SU-DHL-6 (cell line): Measurements from ENCODE around the gene MYL10.

Experiments
- H2AFZ ChIP-seq: fragments of 200-600 bp; sonication (generic); 2 replicates; pipeline ENCODE4 v1.6.1; 2014; ENCODE audit warnings: low read depth, mild to moderate bottlenecking, moderate library complexity, mixed read lengths, antibody characterized with exemption, low read length; ENCODE audit not compliant: severe bottlenecking
- H3F3A ChIP-seq: fragments of 200-600 bp; shearing (Covaris generic); 2 replicates; pipeline ENCODE4 v1.6.0; 2016; ENCODE audit warnings: antibody characterized with exemption, mild to moderate bottlenecking; ENCODE audit not compliant: insufficient read depth
- H3K27ac ChIP-seq: fragments of 200-600 bp; sonication (generic); 2 replicates; pipeline ENCODE4 v1.5.1; 2016; ENCODE audit warnings: low read depth, mild to moderate bottlenecking, low read length, moderate library complexity, mixed read lengths
- H3K27me3 ChIP-seq: fragments of 200-600 bp; sonication (generic), shearing (Covaris generic); 2 replicates; pipeline ENCODE4 v1.6.0; 2014; ENCODE audit warnings: mild to moderate bottlenecking, low read length
- H3K36me3 ChIP-seq: fragments of 200-600 bp; sonication (generic); 2 replicates; pipeline ENCODE4 v1.6.1; 2014; ENCODE audit warnings: mild to moderate bottlenecking, low read length, mixed read lengths
- H3K4me2 ChIP-seq: fragments of 300-600, 200-600 bp; shearing (Covaris generic), sonication (generic); 2 replicates; pipeline ENCODE4 v1.6.0; 2014; ENCODE audit warnings: low read length, low read depth, mild to moderate bottlenecking; ENCODE audit not compliant: poor library complexity, severe bottlenecking
- H3K4me3 ChIP-seq: fragments of 200-600 bp; sonication (generic); 2 replicates; pipeline ENCODE4 v1.5.1; 2014; ENCODE audit warnings: antibody characterized with exemption, low read length, mild to moderate bottlenecking, mixed read lengths; ENCODE audit not compliant: insufficient read depth, poor library complexity, severe bottlenecking
- H3K79me2 ChIP-seq: fragments of 200-600 bp; sonication (generic); 2 replicates; pipeline ENCODE4 v1.6.1; 2014; ENCODE audit warnings: mild to moderate bottlenecking, low read length, moderate library complexity; ENCODE audit not compliant: insufficient read depth
- H3K9ac ChIP-seq: fragments of 200-600 bp; sonication (generic); 2 replicates; pipeline ENCODE4 v1.7.0; 2014; ENCODE audit warnings: mild to moderate bottlenecking, low read length
- H3K9me2 ChIP-seq: fragments of 200-600 bp; sonication (generic); replicated peaks from 2 replicates; pipeline ENCODE4 v1.6.1; 2014; ENCODE audit warnings: low read length; ENCODE audit not compliant: insufficient read depth
- H3K9me3 ChIP-seq: fragments of 200-600 bp; sonication (generic); 2 replicates; pipeline ENCODE4 v1.6.1; 2014; ENCODE audit warnings: low read length, mixed read lengths; ENCODE audit not compliant: insufficient read depth
- H4K20me1 ChIP-seq: fragments of 200-600 bp; sonication (generic); 2 replicates; pipeline ENCODE4 v1.6.1; 2014; ENCODE audit warnings: low read depth, mild to moderate bottlenecking, antibody characterized with exemption, low read length, moderate library complexity, mixed read lengths
- EZH2phosphoT487 ChIP-seq: fragments of 200-600 bp; sonication (generic), shearing (Covaris generic); conservative IDR thresholded peaks from 2 replicates; pipeline ENCODE4 v1.6.1; 2018; ENCODE audit warnings: mild to moderate bottlenecking, antibody characterized with exemption, low read length, moderate library complexity, mixed read lengths
- TF ChIP-seq, protein P1 (sequence below): fragments of 200-600 bp; sonication (generic); IDR thresholded peaks from one replicate; pipeline ENCODE4 v1.5.1; 2017; ENCODE audit warnings: antibody characterized with exemption, mild to moderate bottlenecking, low read length, moderate library complexity; ENCODE audit not compliant: insufficient read depth, poor library complexity, severe bottlenecking

The MYL10 gene

DNA sequence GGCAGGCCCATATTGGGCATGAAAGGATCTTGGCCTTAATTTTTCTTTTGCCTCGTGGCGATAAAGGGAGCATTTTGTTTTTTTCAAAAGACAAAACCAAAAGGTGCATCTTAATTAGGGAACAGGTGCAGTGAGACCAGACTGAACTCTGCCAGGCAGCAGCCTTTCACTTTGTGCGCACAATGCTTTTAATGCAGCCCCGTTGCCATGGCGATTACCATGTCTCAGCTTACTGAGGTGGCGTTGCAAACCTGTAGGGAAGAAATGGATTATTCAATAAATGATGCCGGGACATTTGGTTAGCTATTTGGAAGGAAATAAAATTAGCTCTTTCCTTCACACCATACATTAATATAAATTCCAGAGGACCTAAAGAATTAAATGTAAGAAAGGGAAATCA, 61.9 kb downstream of the MYL10 start:
- H4K20me1 ChIP-seq = no peaks in the 10 kb centered on the region
- H3K79me2 ChIP-seq = no peaks in the 10 kb centered on the region
- H3F3A ChIP-seq = no peaks in the 10 kb centered on the region
- H3K27ac ChIP-seq = no peak overlapping the region
- H3K9me2 ChIP-seq = no peaks in the 10 kb centered on the region
- no peak overlapping the region for H3K9ac ChIP-seq
- H2AFZ ChIP-seq = no peak overlapping the region
- no peak overlapping the region for H3K4me2 ChIP-seq
- no peak overlapping the region for H3K4me3 ChIP-seq
- no peaks in the 10 kb centered on the region for H3K36me3 ChIP-seq
- H3K27me3 ChIP-seq = peaks cover 13% of the 10 kb centered on the region; the same call in 1 of the 2 replicates
- TF ChIP-seq, protein P1, sequence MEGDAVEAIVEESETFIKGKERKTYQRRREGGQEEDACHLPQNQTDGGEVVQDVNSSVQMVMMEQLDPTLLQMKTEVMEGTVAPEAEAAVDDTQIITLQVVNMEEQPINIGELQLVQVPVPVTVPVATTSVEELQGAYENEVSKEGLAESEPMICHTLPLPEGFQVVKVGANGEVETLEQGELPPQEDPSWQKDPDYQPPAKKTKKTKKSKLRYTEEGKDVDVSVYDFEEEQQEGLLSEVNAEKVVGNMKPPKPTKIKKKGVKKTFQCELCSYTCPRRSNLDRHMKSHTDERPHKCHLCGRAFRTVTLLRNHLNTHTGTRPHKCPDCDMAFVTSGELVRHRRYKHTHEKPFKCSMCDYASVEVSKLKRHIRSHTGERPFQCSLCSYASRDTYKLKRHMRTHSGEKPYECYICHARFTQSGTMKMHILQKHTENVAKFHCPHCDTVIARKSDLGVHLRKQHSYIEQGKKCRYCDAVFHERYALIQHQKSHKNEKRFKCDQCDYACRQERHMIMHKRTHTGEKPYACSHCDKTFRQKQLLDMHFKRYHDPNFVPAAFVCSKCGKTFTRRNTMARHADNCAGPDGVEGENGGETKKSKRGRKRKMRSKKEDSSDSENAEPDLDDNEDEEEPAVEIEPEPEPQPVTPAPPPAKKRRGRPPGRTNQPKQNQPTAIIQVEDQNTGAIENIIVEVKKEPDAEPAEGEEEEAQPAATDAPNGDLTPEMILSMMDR = no peak
- TF ChIP-seq EZH2phosphoT487 = no peak
- H3K9me3 ChIP-seq = no peaks in the 10 kb centered on the region

DNA sequence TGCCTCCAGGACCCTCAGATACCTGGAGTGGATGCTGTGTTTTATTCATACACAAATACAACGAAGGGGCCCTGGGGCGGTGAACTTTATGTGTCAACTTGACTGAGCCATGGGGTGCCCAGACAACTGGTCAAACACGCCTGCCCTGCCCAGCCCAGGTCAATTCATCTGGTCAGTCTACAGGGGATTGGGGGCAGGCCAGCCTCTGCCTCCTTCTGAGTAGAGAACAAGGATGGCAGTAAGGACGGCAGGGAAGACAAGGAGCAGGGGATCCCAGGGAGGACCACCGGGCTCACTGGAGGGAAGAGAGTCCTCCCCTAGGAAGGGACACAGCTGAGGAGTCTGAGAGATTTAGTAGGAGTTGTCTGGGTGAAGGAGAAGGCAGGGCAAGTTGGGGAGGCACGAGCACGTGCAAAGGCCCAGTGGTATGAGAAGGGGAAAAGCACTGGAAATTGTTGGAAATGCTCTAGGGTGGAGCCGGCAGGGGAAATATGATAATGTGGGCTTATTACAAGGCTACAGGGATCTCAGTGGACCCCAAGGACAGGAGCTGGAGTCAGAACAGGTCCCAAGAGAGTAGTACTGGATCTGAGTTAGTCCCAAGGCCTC, 63.4 kb downstream of the MYL10 start:
- TF ChIP-seq, protein P1 = no peak
- no peak for TF ChIP-seq EZH2phosphoT487

DNA sequence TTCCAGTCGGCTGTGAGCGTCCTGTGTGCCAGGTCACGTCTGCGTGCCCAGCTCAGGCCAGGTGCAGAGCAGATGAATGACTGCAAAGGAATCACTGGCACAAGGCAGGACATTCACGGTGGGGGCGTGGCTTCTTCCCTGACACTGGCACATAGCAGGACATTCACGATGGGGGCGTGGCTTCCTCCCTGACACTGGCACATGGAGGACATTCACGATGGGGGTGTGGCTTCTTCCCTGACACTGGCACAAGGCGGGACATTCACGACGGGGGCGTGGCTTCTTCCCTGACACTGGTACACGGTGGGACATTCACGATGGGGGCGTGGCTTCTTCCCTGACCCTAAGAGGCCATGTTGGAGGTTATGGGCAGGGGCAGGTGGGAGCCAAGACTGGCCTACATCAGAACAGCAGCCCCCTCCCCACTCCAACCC, 64.3 kb downstream of the MYL10 start:
- H3K27me3 ChIP-seq = peaks cover 12% of the 10 kb centered on the region; the same call in 1 of the 2 replicates

More for the DNA sequence above, 63.4 kb downstream of the MYL10 start:
- no peaks in the 10 kb centered on the region for H3K36me3 ChIP-seq
- no peak overlapping the region for H3K27ac ChIP-seq
- no peak overlapping the region for H2AFZ ChIP-seq
- H4K20me1 ChIP-seq = no peaks in the 10 kb centered on the region
- no peak overlapping the region for H3K4me2 ChIP-seq
- no peaks in the 10 kb centered on the region for H3K79me2 ChIP-seq
- H3F3A ChIP-seq = no peaks in the 10 kb centered on the region
- H3K9me2 ChIP-seq = no peaks in the 10 kb centered on the region
- no peak overlapping the region for H3K4me3 ChIP-seq
- H3K9me3 ChIP-seq = no peaks in the 10 kb centered on the region
- no peak overlapping the region for H3K9ac ChIP-seq
- peaks cover 13% of the 10 kb centered on the region; the same call in 1 of the 2 replicates for H3K27me3 ChIP-seq

More for the DNA sequence above, 64.3 kb downstream of the MYL10 start:
- Histone ChIP-seq H3K79me2 (no peaks in the 10 kb centered on the region), H3K4me2 (no peak overlapping the region), H3K9ac (no peak overlapping the region), H3K9me2 (no peaks in the 10 kb centered on the region), H3K9me3 (no peaks in the 10 kb centered on the region), H3K36me3 (no peaks in the 10 kb centered on the region), H3K4me3 (no peak overlapping the region), H4K20me1 (no peaks in the 10 kb centered on the region), H2AFZ (no peak overlapping the region), H3K27ac (no peak overlapping the region), H3F3A (no peaks in the 10 kb centered on the region)
- no peak for TF ChIP-seq EZH2phosphoT487
- TF ChIP-seq, protein P1 = no peak
